Measurements from ENCODE around the gene FOXL2NB.
"Not testable (repeated sequence)": the region's sequence is repeated elsewhere in the genome, so short reads cannot be mapped to it uniquely, and the experiment has no call there.

FOXL2NB gene

GRCh38 chr3:138946663-138947494 is at the start of gene FOXL2NB, which contains the start of gene FOXL2:
Gene FOXL2NB, plus strand, starts transcription at chr3:138947217. Its CDS starts 148 bp downstream, at chr3:138947365.
Gene FOXL2, minus strand, starts transcription at chr3:138947137. Its CDS starts 415 bp downstream, at chr3:138946722.
- no peak for DNase-seq

GRCh38 chr3:138898301-138898700 is 48.7 kb upstream of the FOXL2NB start:
- DNase-seq, result no peak

GRCh38 chr3:138898708-138899107 is 48.3 kb upstream of the FOXL2NB start:
- no peak for DNase-seq

GRCh38 chr3:138899351-138899991 is 47.5 kb upstream of the FOXL2NB start:
- no peak for DNase-seq

- no peak for DNase-seq
Observed at GRCh38 chr3:138901567-138901966, 45.5 kb upstream of the FOXL2NB start.

DNA sequence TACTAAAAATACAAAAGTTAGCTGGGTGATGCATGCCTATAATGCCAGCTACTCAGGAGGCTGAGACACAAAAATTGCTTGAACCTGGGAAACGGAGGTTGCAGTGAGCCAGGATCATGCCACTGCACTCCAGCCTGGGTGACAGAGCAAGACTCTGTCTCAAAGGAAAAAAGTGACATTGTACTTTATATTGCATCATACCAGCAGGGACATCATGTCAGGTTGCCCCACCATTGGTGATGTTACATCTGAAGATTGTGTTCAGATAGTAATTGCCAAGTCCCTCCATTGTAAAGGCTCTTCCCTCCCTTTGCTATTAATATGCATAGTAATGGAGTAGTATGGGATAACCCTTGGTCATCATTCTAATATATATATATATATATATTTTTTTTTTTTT is 44.8 kb upstream of the FOXL2NB start:
- no peak for DNase-seq

- DNase-seq, result no peak
Observed at GRCh38 chr3:138907539-138907938, 39.5 kb upstream of the FOXL2NB start.

GRCh38 chr3:138908846-138909245 is 38.2 kb upstream of the FOXL2NB start:
- no peak for DNase-seq

- no peak for DNase-seq
Observed at GRCh38 chr3:138909904-138910303, 37.1 kb upstream of the FOXL2NB start.

- DNase-seq, result no peak
Observed at GRCh38 chr3:138911621-138912020, 35.4 kb upstream of the FOXL2NB start.

- no peak for DNase-seq
Observed at GRCh38 chr3:138912237-138912636, 34.8 kb upstream of the FOXL2NB start.

DNA sequence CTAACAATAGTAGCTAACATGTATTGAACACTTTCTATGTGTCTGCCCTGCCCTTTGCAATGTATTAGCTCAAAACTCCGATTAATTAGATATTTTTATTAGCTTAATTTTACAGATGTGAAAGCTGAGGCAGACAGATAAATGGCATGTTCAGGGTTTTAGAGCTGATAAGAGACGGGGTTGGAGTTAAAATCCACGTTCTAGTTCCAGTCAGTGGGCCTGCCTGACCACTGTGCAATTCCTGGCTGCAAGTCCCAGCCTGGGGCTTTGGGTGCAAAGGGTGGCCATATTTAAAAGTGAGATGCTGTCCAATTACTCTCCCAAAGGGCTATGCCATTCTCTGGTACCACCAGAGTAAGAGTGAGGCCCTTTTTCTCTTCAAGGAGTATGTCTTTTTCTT is 33.3 kb upstream of the FOXL2NB start:
- DNase-seq, result no peak

GRCh38 chr3:138914870-138915502 is 32.0 kb upstream of the FOXL2NB start:
- no peak for DNase-seq

GRCh38 chr3:138915503-138916498 is 31.2 kb upstream of the FOXL2NB start:
- peak; percentile 84 for DNase-seq

DNA sequence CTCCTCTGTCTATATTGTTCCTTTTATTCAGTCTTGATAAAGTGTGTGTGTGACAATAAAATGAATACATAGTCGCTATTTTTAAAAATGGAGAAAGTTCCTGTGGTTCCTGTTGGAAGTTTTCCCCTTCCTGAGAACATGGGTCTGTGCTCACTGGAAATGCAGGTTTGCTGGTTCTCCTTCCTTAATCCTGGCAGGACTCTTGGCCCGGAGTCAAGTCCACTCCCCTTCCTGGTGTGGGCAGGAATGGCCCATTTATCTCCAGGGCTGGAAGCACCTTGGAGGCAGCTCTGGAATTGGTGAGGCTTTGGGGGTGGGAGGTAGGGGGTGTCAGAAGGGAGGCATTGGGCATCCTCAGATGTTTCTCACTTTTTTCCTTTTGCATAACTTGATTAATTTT is 30.2 kb upstream of the FOXL2NB start:
- no peak for DNase-seq

GRCh38 chr3:138919325-138919724 is 27.7 kb upstream of the FOXL2NB start:
- DNase-seq, result no peak

DNA sequence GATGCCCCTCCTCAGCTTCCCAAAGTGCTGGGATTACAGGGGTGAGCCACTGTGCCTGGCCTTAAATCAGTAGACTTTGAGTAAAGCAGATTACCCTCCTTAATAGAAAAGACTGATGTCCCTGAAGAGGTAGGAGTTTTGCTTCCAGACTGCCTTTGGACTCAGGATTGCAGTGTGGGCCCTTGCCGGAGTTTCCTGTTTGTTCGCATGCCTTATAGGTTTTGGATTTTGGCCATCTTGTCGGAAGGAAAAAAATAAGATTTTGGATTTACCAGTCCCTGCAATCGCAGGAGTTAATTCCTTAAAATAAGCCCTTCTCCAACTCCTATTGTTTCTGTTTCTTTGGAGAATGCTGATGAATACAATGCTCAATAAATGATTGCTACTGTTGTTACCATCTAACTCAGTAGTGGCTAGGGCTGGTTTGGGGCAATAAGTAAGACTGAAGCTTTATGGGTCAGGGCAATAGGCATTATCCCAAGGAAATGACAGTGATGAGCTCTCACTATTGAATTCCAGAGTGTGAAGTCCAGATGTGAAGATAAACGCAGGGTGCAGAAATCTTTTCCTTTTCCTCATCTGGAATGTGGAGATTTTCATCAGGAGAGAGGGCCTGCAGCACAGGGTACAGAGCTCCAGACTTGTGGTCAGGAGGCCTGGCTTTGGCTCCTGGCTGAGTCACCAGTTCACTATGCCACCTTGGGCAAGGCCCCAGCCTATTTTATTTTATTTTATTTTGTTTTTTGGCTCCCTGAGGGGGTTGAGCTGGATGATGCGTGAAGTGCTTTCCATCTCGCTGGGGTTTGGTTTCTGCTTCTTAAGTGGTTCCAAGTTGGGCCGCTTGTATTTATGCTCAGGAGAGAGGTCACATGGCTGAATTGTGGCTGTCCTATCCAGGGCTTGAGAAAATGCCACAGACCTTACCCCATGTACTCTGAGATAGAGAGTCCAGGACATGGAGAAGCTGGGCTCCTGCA is 25.4 kb upstream of the FOXL2NB start:
- DNase-seq, result no peak

DNA sequence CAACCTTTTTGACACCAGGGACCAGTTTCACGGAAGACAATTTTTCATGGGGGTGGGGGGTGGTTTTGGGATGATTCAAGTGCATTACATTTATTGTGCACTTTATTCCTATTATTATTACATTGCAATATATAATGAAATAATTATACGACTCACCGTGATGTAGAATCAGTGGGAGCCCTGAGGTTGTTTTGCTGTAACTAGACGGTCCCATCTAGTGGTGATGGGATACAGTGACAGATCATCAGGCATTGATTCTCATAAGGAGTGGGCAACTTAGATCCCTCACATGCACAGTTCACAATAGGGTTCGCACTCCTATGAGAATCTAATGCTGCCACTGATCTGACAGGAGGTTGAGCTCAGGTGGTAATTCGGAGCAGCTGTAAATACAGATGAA is 24.6 kb upstream of the FOXL2NB start:
- DNase-seq, result not testable (repeated sequence)

DNA sequence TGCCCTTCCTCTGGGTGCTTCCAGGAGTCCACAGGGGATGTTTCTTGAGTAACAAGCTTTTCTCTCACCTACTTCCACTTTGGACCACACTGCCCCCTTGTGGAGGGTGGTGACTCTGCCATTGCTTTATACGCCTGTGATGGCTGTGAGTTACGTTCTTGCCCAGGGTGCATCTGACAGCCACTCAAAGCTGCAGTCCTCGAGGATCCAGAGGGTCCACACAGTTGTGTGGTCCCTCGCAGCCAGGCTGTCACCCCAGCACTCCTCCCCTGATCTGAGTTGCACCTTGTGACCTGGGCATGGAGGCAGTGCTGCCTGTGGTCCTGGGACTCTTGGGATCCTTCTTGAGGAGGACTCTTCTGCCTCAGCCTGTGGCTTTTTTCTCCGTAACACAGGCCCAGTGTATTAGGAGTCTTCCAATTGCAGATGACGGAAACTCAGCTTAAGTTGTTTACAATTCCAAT is 23.5 kb upstream of the FOXL2NB start:
- peak; percentile 86 for DNase-seq

GRCh38 chr3:138928727-138929372 is 18.2 kb upstream of the FOXL2NB start:
- DNase-seq, result no peak
